Muscle of leg (tissue), 11 donors: ENCODE results near the gene PHKG2. TPM values are rescaled to one million over a fixed set of nuclear protein-coding genes. Genes with fewer than 3 reads are reported as not detected.

Source experiments
- DNase-seq: peaks from one replicate; pipeline ENCODE4 v3.0.0; 2013
- H3K27ac ChIP-seq: one replicate; pipeline ENCODE4 v1.5.1; 2013; ENCODE audit warnings: mild to moderate bottlenecking, low read length, control low read depth
- H3K27me3 ChIP-seq: one replicate; pipeline ENCODE4 v1.6.1; 2013; ENCODE audit warnings: low read length; ENCODE audit not compliant: control insufficient read depth, insufficient read depth
- H3K36me3 ChIP-seq: one replicate; pipeline ENCODE4 v1.6.1; 2013; ENCODE audit warnings: low read length; ENCODE audit not compliant: control insufficient read depth, insufficient read depth
- H3K4me1 ChIP-seq: one replicate; pipeline ENCODE4 v1.6.1; 2013; ENCODE audit warnings: low read length; ENCODE audit not compliant: control insufficient read depth, insufficient read depth
- H3K4me3 ChIP-seq: one replicate; pipeline ENCODE4 v1.5.1; 2013; ENCODE audit warnings: low read length, control low read depth
- H3K9me3 ChIP-seq: replicated peaks from 2 replicates; pipeline ENCODE4 v1.6.1; 2013; ENCODE audit warnings: low read depth, low read length; ENCODE audit not compliant: control insufficient read depth
- WGBS: methylation state at CpG from one replicate; pipeline ENCODE4 v1.1.5; 2013; ENCODE audit warnings: missing lambda C conversion rate; ENCODE audit not compliant: insufficient coverage; 5-methylcytosine and 5-hydroxymethylcytosine counted together
- polyA plus RNA-seq, 8 donors: library from polyadenylated mRNA; unstranded; fragments of 120-200 nt; gene quantifications; one replicate each; pipeline versions ENCODE4 v1.2.1 to v1.2.3, GENCODE V29; 2013; ENCODE audit warnings: inconsistent platforms in 1 of 8, low replicate concordance in 1 of 8; ENCODE audit not compliant: insufficient read length in 8 of 8, insufficient read depth in 1 of 8
- total RNA-seq: library from RNA; stranded (reverse); fragments of 120-200 nt; gene quantifications from one replicate; pipeline ENCODE4 v1.2.4, GENCODE V29; 2013

PHKG2 gene
- total and polyA plus RNA-seq, 9 donors = 10.5 to 14.5 (median 13.1) TPM

GRCh38 chr16:30762991-30763725, 14.9 kb downstream of the PHKG2 start:
- DNase-seq = no peak
- peaks cover 53% of the 10 kb centered on the region for H3K36me3 ChIP-seq
- H3K4me1 ChIP-seq = peaks cover 18% of the 10 kb centered on the region
- H3K9me3 ChIP-seq = no peaks in the 10 kb centered on the region
- peak overlapping the region; percentile 94 for H3K27ac ChIP-seq
- WGBS = 78% methylated on average over 10 of the region's 15 CpGs
- H3K27me3 ChIP-seq = no peaks in the 10 kb centered on the region
- peak overlapping the region; percentile 90 for H3K4me3 ChIP-seq

GRCh38 chr16:30764086-30764485, 15.9 kb downstream of the PHKG2 start:
- H3K9me3 ChIP-seq = no peaks in the 10 kb centered on the region
- H3K4me3 ChIP-seq = no peak overlapping the region
- H3K36me3 ChIP-seq = peaks cover 62% of the 10 kb centered on the region
- DNase-seq = no peak
- no peak overlapping the region for H3K27ac ChIP-seq
- peaks cover 18% of the 10 kb centered on the region for H3K4me1 ChIP-seq
- 84% methylated on average over 10 of the region's 11 CpGs for WGBS
- H3K27me3 ChIP-seq = no peaks in the 10 kb centered on the region

- H3K4me1 ChIP-seq = peaks cover 18% of the 10 kb centered on the region
- 100% methylated on average over 1 of the region's 12 CpGs for WGBS
- DNase-seq = no peak
- no peaks in the 10 kb centered on the region for H3K9me3 ChIP-seq
- H3K27me3 ChIP-seq = no peaks in the 10 kb centered on the region
- no peak overlapping the region for H3K27ac ChIP-seq
- H3K36me3 ChIP-seq = peaks cover 70% of the 10 kb centered on the region
- no peak overlapping the region for H3K4me3 ChIP-seq
These were observed 16.7 kb downstream of the PHKG2 start for GRCh38 chr16:30764816-30765465.

- no peak overlapping the region for H3K4me3 ChIP-seq
- no peak overlapping the region for H3K27ac ChIP-seq
- H3K9me3 ChIP-seq = no peaks in the 10 kb centered on the region
- peaks cover 81% of the 10 kb centered on the region for H3K36me3 ChIP-seq
- no peaks in the 10 kb centered on the region for H3K27me3 ChIP-seq
- peaks cover 11% of the 10 kb centered on the region for H3K4me1 ChIP-seq
- WGBS = 91% methylated on average over 27 of the region's 29 CpGs
- DNase-seq = no peak
These were observed 18.1 kb downstream of the PHKG2 start for GRCh38 chr16:30766206-30766932.

GRCh38 chr16:30766933-30767284, 18.7 kb downstream of the PHKG2 start:
- peaks cover 9% of the 10 kb centered on the region for H3K4me1 ChIP-seq
- WGBS = 94% methylated on average over 3 of the region's 4 CpGs
- H3K9me3 ChIP-seq = no peaks in the 10 kb centered on the region
- H3K27me3 ChIP-seq = no peaks in the 10 kb centered on the region
- DNase-seq = no peak
- no peak overlapping the region for H3K27ac ChIP-seq
- peaks cover 87% of the 10 kb centered on the region for H3K36me3 ChIP-seq
- no peak overlapping the region for H3K4me3 ChIP-seq

- Histone ChIP-seq H3K4me1 (peaks cover 6% of the 10 kb centered on the region), H3K36me3 (peaks cover 96% of the 10 kb centered on the region), H3K27me3 (no peaks in the 10 kb centered on the region), H3K9me3 (no peaks in the 10 kb centered on the region), H3K27ac (no peak overlapping the region), H3K4me3 (no peak overlapping the region)
- WGBS = 88% methylated on average over 10 of the region's 18 CpGs
- DNase-seq = no peak
These were observed 19.7 kb downstream of the PHKG2 start for GRCh38 chr16:30767767-30768465.

- Histone ChIP-seq H3K4me3 (no peak overlapping the region), H3K27me3 (no peaks in the 10 kb centered on the region), H3K9me3 (no peaks in the 10 kb centered on the region), H3K27ac (no peak overlapping the region), H3K36me3 (peaks cover 96% of the 10 kb centered on the region), H3K4me1 (no peaks in the 10 kb centered on the region)
- DNase-seq = no peak
- 96% methylated on average over 23 of the region's 23 CpGs for WGBS
These were observed 20.5 kb downstream of the PHKG2 start for GRCh38 chr16:30768583-30769181.

- no peak for DNase-seq
- H3K36me3 ChIP-seq = peaks cover 96% of the 10 kb centered on the region
- WGBS = 91% methylated on average over 9 of the region's 17 CpGs
- peaks cover 3% of the 10 kb centered on the region for H3K4me1 ChIP-seq
- no peak overlapping the region for H3K27ac ChIP-seq
- no peaks in the 10 kb centered on the region for H3K9me3 ChIP-seq
- H3K4me3 ChIP-seq = no peak overlapping the region
- H3K27me3 ChIP-seq = no peaks in the 10 kb centered on the region
These were observed 21.3 kb downstream of the PHKG2 start for GRCh38 chr16:30769379-30770089.

GRCh38 chr16:30771726-30772125, 23.5 kb downstream of the PHKG2 start:
- peaks cover 18% of the 10 kb centered on the region for H3K4me1 ChIP-seq
- WGBS = 81% methylated on average over 13 of the region's 14 CpGs
- H3K36me3 ChIP-seq = peaks cover 79% of the 10 kb centered on the region
- H3K27me3 ChIP-seq = no peaks in the 10 kb centered on the region
- no peak overlapping the region for H3K4me3 ChIP-seq
- H3K27ac ChIP-seq = no peak overlapping the region
- peak; percentile 6 for DNase-seq
- H3K9me3 ChIP-seq = no peaks in the 10 kb centered on the region
